ENCODE measurements around the gene ASB3.

ASB3 gene

DNA sequence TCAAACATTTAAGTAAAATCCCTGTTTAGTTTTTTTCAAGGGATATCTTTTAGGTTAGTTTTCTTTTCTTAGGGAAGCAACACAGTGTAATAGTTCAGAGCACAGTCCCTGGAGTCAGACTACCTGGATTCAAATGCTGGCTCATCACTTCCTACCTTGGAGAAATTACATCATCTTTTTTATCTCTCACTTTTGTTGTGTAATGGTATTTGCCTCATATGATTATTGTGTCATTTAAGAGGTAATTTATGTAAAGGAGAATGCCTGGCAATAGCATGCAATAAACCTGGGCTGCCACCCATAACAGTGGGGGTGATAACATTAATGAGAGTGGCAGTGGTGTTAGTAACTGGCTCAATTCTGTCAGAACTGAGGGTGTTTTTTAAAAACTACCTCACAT is 26.4 kb upstream of the ASB3 start:
- Mint-ChIP-seq H3K9me3 (no peaks in the 10 kb centered on the region), H3K27me3 (ENCODE audit: low read depth) (no peaks in the 10 kb centered on the region), H3K27ac (no peak overlapping the region), H3K36me3 (ENCODE audit: low read depth) (peaks cover 26% of the 10 kb centered on the region), H3K4me1 (ENCODE audit: low read depth) (no peaks in the 10 kb centered on the region), H3K4me3 (no peak overlapping the region)

GRCh38 chr2:53811601-53812000 is 24.8 kb upstream of the ASB3 start:
- Mint-ChIP-seq H3K4me1 (ENCODE audit: low read depth) (no peaks in the 10 kb centered on the region), H3K27ac (no peak overlapping the region), H3K4me3 (no peak overlapping the region), H3K9me3 (no peaks in the 10 kb centered on the region), H3K36me3 (ENCODE audit: low read depth) (peaks cover 21% of the 10 kb centered on the region), H3K27me3 (ENCODE audit: low read depth) (no peaks in the 10 kb centered on the region)

GRCh38 chr2:53802617-53803151 is 15.9 kb upstream of the ASB3 start:
- Mint-ChIP-seq H3K27me3 (ENCODE audit: low read depth) (no peaks in the 10 kb centered on the region), H3K36me3 (ENCODE audit: low read depth) (peaks cover 31% of the 10 kb centered on the region), H3K27ac (no peak overlapping the region), H3K4me3 (no peak overlapping the region), H3K4me1 (ENCODE audit: low read depth) (no peaks in the 10 kb centered on the region), H3K9me3 (no peaks in the 10 kb centered on the region)

DNA sequence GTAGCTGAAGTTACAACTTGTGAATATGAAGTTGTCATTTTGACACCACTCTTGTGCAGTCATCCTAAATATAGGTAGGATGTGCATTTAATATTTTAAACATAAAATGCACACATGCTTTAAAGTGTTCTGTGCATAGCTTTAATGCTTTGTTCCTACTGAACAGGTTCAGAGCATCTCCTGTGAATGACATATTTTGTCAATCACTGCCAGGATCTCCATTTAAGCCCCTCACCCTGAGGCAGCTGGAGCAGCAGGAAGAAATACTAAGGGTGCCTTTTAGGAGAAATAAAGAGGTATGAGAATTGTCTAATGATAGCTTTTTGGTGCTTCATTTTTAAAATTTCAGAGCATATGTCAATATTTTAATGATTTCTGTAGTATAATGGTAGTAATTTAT is 14.8 kb upstream of the ASB3 start:
- H3K27me3 Mint-ChIP-seq (ENCODE audit: low read depth) = no peaks in the 10 kb centered on the region
- no peaks in the 10 kb centered on the region for H3K9me3 Mint-ChIP-seq
- H3K36me3 Mint-ChIP-seq (ENCODE audit: low read depth) = peaks cover 27% of the 10 kb centered on the region
- no peaks in the 10 kb centered on the region for H3K4me1 Mint-ChIP-seq (ENCODE audit: low read depth)
- no peak overlapping the region for H3K27ac Mint-ChIP-seq
- H3K4me3 Mint-ChIP-seq = no peak overlapping the region

- Mint-ChIP-seq H3K27me3 (ENCODE audit: low read depth) (no peaks in the 10 kb centered on the region), H3K36me3 (ENCODE audit: low read depth) (peaks cover 5% of the 10 kb centered on the region), H3K4me1 (ENCODE audit: low read depth) (peaks cover 3% of the 10 kb centered on the region), H3K9me3 (no peaks in the 10 kb centered on the region), H3K4me3 (no peak overlapping the region), H3K27ac (no peak overlapping the region)
Measured at GRCh38 chr2:53793821-53794220, 7.1 kb upstream of the ASB3 start.

DNA sequence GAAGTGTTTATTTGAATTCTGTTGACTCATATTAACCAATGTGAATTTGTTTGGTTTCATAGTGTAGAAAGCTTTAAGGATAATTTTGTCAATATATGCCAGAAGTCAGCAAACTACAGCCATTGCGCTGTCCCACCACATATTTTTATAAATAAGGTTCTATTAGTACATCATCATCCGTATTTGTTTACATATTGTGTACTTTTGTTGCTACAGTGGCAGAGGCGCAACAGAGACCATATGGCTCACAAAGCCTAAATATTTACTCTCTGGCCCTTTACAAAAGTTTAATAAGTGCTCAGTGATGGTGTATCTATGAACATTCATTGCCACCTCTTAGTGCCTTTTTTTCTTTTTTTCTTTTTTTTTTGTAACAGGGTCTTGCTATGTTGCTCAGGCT is 6.5 kb upstream of the ASB3 start:
- H3K9me3 Mint-ChIP-seq = no peaks in the 10 kb centered on the region
- H3K4me1 Mint-ChIP-seq (ENCODE audit: low read depth) = peaks cover 8% of the 10 kb centered on the region
- H3K36me3 Mint-ChIP-seq (ENCODE audit: low read depth) = peaks cover 3% of the 10 kb centered on the region
- no peak overlapping the region for H3K4me3 Mint-ChIP-seq
- no peak overlapping the region for H3K27ac Mint-ChIP-seq
- H3K27me3 Mint-ChIP-seq (ENCODE audit: low read depth) = no peaks in the 10 kb centered on the region

DNA sequence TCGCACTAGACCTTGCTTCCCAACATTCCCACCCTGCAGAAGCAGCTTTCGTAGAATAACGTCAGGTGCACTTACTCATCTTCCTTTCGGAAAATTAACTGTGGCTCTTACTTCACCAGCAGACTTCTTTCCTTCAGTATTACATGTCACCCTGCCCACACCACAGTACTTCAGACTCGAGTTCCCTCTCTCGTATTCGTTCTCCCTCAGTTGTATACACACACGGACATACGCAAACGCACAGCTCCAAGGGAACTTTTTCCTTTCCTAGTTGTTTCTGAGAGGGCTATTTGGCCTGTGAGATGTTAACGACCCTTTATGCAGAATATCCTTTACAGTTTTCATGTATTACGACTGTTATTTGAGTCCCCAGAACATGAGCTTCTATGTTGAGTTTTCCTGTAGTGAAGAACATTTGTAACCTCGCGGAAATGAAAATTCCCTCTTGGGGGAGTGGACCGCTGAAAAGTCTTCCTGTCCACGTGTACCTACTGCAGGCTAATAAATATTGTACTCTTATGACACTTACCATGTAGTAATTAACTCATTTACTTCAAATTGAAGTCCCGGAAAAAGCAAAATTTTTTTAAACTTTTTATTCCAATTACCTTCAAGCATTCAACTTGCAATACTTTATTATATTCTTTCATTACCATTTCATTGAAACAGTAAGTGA is 999 bp upstream of the ASB3 start:
- Mint-ChIP-seq H3K4me3 (peak overlapping the region; percentile 92), H3K27me3 (ENCODE audit: low read depth) (no peaks in the 10 kb centered on the region), H3K9me3 (no peaks in the 10 kb centered on the region), H3K27ac (peak overlapping the region; percentile 93), H3K36me3 (ENCODE audit: low read depth) (peaks cover 3% of the 10 kb centered on the region), H3K4me1 (ENCODE audit: low read depth) (peaks cover 27% of the 10 kb centered on the region)

- Mint-ChIP-seq H3K27ac (peak overlapping the region; percentile 95), H3K9me3 (no peaks in the 10 kb centered on the region), H3K4me1 (ENCODE audit: low read depth) (peaks cover 29% of the 10 kb centered on the region), H3K27me3 (ENCODE audit: low read depth) (no peaks in the 10 kb centered on the region), H3K36me3 (ENCODE audit: low read depth) (peaks cover 6% of the 10 kb centered on the region), H3K4me3 (peak overlapping the region; percentile 92)
Measured at GRCh38 chr2:53786352-53786704, 425 bp downstream of the ASB3 start.

DNA sequence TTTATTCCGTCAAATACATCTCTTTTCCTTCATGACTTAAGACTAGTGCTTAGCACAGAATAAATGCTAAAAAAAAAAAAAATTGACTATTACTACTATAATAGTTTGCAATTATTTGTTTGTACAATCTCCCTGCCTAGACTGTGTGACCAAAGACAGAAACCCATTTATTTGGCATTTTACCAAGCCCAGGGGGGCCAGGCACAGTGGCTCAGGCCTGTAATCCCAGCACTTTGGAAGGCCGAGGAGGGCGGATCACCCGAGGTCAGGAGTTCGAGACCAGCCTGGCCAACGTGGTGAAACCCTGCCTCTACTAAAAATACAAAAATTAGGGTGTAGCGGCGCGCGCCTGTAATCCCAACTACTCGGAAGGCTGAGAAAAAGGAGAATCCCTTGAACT is 1.4 kb downstream of the ASB3 start:
- H3K4me1 Mint-ChIP-seq (ENCODE audit: low read depth) = peaks cover 29% of the 10 kb centered on the region
- no peak overlapping the region for H3K27ac Mint-ChIP-seq

DNA sequence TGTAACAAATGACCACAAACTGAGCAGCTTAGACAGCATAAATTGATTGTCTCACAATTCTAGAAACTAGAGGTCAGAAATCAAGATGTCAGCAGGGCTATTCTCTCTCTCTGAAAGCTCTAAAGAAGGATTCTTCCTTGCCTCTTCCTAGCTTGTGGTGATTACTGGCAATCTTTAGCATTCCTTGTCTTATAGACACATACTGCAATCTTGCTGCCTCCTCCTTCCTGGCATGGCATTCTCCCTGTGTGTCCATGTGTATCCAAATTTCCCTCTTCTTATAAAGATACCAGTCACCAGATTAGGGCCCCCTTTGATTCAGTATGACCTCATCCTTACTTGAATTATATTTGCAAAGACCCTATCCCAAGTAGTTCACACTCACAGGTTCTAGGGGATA is 2.3 kb downstream of the ASB3 start:
- H3K36me3 Mint-ChIP-seq (ENCODE audit: low read depth) = peaks cover 11% of the 10 kb centered on the region
- H3K4me3 Mint-ChIP-seq = peak overlapping the region; percentile 48
- H3K27ac Mint-ChIP-seq = peak overlapping the region; percentile 6
- H3K27me3 Mint-ChIP-seq (ENCODE audit: low read depth) = no peaks in the 10 kb centered on the region
- H3K9me3 Mint-ChIP-seq = no peaks in the 10 kb centered on the region
- peaks cover 29% of the 10 kb centered on the region for H3K4me1 Mint-ChIP-seq (ENCODE audit: low read depth)

More for the DNA sequence above, 1.4 kb downstream of the ASB3 start:
- Mint-ChIP-seq H3K27me3 (ENCODE audit: low read depth) (no peaks in the 10 kb centered on the region), H3K4me3 (peak overlapping the region; percentile 92), H3K36me3 (ENCODE audit: low read depth) (peaks cover 6% of the 10 kb centered on the region), H3K9me3 (no peaks in the 10 kb centered on the region)

- Mint-ChIP-seq H3K36me3 (ENCODE audit: low read depth) (peaks cover 20% of the 10 kb centered on the region), H3K4me1 (ENCODE audit: low read depth) (peaks cover 19% of the 10 kb centered on the region), H3K4me3 (no peak overlapping the region), H3K27ac (no peak overlapping the region), H3K27me3 (ENCODE audit: low read depth) (no peaks in the 10 kb centered on the region), H3K9me3 (no peaks in the 10 kb centered on the region)
Measured at GRCh38 chr2:53782676-53783075, 4.1 kb downstream of the ASB3 start.

- Mint-ChIP-seq H3K36me3 (ENCODE audit: low read depth) (peaks cover 23% of the 10 kb centered on the region), H3K4me1 (ENCODE audit: low read depth) (peaks cover 18% of the 10 kb centered on the region), H3K27me3 (ENCODE audit: low read depth) (no peaks in the 10 kb centered on the region), H3K9me3 (no peaks in the 10 kb centered on the region), H3K27ac (no peak overlapping the region), H3K4me3 (no peak overlapping the region)
Measured at GRCh38 chr2:53780056-53780455, 6.7 kb downstream of the ASB3 start.

DNA sequence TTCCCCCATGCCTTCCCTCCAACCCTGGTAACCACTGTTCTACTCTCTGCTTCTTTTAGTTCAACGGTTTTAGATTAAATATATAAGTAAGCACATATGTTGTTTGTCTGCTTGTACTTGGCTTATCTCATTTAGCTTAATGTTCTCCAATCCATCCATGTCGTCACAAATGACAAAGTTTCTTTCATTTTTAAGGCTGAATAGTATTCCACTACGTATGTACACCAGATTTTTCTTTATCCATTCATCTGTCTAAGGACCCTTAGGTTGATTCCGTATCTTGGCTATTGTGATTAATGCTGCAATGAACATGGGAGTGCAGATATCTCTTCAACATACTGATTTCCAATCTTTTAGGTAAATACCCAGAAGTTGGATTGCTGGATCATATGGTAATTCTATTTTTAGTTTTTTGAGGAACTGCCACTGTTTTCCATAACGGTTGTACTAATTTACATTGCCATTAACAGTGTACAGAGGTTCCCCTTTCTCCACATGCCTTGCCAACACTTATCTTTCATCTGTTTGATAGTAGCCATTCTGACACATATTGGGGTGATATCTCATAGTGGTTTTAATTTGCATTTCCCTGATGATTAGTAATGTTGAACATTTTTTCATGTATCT is 8.1 kb downstream of the ASB3 start:
- Mint-ChIP-seq H3K4me1 (ENCODE audit: low read depth) (peaks cover 13% of the 10 kb centered on the region), H3K36me3 (ENCODE audit: low read depth) (peaks cover 28% of the 10 kb centered on the region), H3K27ac (no peak overlapping the region), H3K27me3 (ENCODE audit: low read depth) (no peaks in the 10 kb centered on the region), H3K4me3 (no peak overlapping the region), H3K9me3 (no peaks in the 10 kb centered on the region)

DNA sequence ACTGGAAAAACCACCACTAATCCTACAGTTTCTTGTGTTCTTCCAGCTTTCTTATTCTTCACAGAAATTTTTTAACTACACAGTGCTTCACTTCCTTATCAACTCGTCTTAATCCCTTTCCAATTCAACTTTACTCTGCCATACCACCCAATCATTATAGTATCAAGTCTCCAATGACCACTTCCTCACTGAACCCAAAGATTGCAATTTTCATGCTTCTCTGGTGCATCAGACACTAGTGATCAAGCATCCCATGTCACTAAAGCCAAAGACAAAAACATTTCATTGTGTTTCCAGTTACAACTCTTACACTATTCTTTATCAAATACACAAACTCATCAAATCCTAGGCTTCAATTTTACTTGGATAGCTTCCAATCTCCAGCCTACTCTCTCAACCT is 9.6 kb downstream of the ASB3 start:
- Mint-ChIP-seq H3K9me3 (no peaks in the 10 kb centered on the region), H3K36me3 (ENCODE audit: low read depth) (peaks cover 30% of the 10 kb centered on the region), H3K27ac (no peak overlapping the region), H3K4me3 (no peak overlapping the region), H3K4me1 (ENCODE audit: low read depth) (peaks cover 13% of the 10 kb centered on the region), H3K27me3 (ENCODE audit: low read depth) (no peaks in the 10 kb centered on the region)

DNA sequence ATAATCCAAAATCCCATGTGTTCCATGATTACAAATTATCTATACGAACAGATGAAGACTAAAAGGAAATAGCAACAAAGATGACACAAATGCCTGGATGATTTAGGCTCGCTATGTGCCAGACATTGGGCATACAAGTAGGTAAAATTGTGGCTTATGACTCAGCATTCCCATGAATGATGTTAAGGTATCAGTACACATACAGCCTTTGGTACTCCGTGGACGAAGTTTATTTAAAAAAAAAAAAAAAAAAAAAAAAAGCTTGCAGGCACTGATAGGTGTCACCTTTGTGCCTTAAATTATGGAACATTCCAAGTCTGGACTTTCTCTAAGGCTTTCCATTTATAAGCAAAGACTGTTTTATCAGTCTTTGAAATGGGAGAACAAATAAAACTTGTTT is 16.5 kb downstream of the ASB3 start:
- peaks cover 30% of the 10 kb centered on the region for H3K4me1 Mint-ChIP-seq (ENCODE audit: low read depth)
- peak overlapping the region; percentile 11 for H3K27ac Mint-ChIP-seq
- H3K27me3 Mint-ChIP-seq (ENCODE audit: low read depth) = no peaks in the 10 kb centered on the region
- no peaks in the 10 kb centered on the region for H3K9me3 Mint-ChIP-seq
- no peak overlapping the region for H3K4me3 Mint-ChIP-seq
- peaks cover 11% of the 10 kb centered on the region for H3K36me3 Mint-ChIP-seq (ENCODE audit: low read depth)

Data from T-helper 1 cell treated with Interleukin-12 subunit alpha and Interleukin-12 subunit beta and Interleukin-4 antibody, amounts not matched to agents 30 μg/mL and 1 μg/mL, for 36 hours (primary cell).